HG02571 (cell line): ENCODE data around the gene C4orf46.
"Not testable (repeated sequence)": the region's sequence is repeated elsewhere in the genome, so short reads cannot be mapped to it uniquely, and the experiment has no call there.

Experiments used
- ATAC-seq: cut with Tn5 transposase; IDR thresholded peaks from one replicate; pipeline ENCODE4 v1.9.1; 2021; ENCODE audit warnings: mild to moderate bottlenecking, moderate library complexity; ENCODE audit not compliant: unreplicated experiment

C4orf46 gene

DNA sequence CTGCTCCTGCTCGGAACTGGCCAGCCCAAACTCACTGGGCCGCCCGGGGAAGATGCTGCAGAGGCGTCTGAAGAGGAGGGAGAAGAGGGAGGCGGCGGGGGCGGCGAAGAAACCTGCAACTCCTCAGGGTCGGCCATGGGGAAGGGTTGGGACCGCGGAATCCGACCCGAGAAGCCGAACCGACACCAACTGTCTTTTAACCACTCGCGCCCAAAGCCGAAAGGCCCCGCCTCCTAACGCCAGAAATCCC is at the start of gene C4orf46:
TSS of gene C4orf46 (minus strand) at position 223 of the 250 bp plus-strand sequence. CDS start at position 137, 86 bp downstream.
- no peak for ATAC-seq

DNA sequence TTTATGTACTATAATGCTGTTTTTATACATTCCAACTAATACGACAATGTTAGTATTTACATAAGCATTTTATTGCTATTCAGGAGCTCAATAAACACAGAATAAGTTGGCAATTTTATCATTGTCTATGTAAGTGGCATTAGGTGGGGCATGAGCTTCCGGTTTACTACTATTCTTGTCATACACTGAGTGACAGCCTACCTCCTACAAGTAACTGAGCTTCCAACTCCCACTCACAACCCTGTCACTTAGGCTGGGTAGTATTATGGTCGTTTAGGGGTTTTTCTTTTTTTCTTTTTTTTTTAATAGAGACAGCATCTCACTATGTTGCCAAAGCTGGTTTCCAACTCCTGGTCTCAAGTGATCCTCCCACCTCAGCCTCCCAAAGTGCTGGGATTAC is 44.1 kb upstream of the C4orf46 start:
- ATAC-seq: no peak

DNA sequence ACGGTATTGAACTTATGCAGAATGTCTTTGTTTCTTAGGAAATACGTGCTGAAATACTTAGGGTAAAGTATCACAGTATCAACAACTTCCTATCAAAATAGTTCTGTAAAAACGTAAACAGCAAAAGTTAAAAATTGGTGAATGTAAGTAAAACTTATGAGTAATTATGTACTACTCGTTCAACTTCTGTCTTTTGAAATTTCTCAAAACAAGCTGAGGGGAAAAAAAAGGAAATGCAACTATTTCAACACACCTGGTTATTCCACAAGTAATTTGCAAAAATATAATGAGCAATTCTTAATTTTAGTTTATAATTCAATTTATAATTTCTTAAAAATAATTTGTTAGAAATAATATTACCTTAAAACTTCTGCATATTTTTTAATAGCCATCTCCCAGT is 43.2 kb upstream of the C4orf46 start:
- ATAC-seq: no peak

DNA sequence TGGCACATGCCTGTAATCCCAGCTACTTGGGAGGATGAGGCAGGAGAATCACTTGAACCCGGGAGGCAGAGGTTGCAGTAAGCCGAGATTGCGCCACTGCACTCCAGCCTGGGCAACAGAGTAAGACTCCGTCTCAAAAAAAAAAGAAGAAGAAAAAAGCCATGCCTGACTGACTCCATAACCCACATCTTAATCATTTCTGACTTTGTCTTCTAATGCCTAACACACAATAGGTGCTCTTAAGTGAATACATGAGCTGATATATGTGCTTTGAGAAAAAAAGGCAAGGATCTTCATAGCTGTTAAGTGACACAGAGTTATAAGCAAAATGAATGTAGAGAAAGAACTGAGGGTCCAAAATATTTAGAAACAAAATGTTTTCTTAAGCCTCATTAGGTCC is 40.9 kb upstream of the C4orf46 start:
- ATAC-seq: not testable (repeated sequence)

DNA sequence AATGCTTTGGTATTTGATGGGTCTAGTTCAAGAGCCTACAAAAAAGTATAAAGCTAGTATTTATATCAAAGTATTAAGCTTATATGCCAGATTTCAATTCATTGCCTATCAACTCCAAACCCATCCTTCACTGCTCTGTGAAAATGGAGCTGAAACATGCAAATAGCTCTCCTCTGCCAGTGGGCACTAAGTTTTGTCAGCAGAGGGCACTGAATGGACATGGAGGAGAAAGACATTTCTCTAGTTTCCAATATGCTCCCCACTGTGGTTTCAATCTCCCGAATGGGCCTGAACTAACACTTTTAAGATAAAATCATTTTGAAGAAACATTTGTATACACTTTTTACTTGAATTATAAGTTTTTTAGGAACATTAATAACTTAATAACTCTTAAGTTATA is 39.1 kb upstream of the C4orf46 start:
- no peak for ATAC-seq

DNA sequence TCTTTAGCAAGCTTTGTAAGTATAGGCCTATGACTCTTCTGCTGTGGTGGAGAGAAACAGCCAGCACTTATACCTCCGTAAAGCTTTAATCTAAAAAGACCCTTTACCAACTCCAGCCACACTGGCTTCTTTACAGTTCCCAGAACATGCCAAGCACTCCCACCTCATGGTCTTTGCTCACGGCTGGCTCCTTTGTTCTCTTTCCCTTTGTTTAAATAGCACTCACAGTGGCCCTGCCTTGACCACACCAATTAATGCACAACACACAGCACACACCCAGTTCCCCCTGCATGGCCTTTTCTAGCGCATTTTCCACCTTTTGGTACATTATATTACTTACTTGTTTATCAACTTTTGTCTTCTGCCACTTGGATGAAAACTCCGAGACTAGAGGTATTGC is 32.6 kb upstream of the C4orf46 start:
- no peak for ATAC-seq

DNA sequence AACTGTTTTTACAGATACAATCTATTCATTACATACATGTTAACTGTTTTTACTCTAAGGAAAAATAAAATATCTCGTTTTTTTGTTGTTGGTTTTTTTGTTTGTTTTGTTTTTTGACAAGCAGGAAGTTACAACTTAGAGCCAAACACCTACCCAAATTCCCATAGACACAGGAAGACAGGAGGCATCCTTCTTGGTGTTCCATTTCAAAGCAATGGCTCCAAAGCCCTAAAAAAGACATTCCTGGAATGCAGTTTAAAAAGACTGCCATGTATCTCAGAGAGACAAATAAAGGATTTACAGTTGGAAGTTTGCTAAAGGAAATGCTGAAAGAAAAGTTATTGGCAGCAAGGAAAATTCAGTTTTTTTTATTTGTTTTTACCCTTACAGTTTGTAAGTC is 17.1 kb upstream of the C4orf46 start:
- no peak for ATAC-seq

DNA sequence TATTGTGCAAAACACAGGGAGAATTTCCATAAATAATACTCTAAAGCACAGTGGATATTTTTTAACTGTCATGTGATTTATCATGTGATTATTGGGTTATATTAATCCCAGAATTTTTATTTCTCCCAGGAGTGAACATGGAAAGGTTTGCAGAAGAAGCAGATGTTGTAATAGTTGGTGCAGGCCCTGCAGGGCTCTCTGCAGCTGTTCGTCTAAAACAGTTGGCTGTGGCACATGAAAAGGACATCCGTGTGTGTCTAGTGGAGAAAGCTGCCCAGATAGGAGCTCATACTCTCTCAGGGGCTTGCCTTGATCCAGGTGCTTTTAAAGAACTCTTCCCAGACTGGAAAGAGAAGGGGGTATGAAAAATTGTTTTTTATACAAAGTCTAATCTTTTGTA is 10.4 kb upstream of the C4orf46 start:
- ATAC-seq: no peak

DNA sequence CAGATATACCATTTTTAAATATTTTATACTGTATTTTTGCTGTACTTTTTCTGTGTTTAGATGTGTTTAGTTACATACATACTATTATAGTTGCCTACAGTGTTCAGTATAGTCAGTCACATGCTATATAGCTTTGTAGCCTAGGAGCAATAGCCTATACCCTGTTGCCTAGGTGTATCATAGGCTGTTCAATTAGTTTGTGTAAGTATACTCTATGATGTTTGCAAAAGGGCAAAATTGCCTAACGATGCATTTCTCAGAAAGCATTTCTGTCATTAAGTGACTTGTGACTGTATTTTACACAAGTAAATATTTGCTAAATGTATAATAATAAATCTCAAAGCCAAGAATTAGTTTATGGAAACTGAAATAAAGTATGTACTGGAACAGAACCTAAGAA is 9.9 kb upstream of the C4orf46 start:
- no peak for ATAC-seq

DNA sequence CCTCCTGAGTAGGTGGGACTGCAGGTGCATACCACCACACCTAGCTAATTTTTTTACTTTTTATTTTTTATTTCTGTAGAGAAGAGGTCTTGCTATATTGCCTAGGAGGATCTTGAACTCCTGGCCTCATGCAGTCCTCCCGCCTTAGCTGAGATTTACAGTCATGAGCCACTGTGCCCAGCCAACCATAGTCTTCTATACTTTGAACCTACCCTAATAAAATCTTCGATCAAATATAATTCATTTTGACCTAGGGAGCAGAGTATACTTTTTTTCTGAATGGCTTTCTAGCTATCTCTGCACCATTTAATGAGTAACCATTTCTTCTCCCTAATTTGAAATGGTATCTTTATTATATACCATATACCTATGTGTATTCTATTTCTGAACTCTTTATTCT is 7.1 kb upstream of the C4orf46 start:
- ATAC-seq: no peak

DNA sequence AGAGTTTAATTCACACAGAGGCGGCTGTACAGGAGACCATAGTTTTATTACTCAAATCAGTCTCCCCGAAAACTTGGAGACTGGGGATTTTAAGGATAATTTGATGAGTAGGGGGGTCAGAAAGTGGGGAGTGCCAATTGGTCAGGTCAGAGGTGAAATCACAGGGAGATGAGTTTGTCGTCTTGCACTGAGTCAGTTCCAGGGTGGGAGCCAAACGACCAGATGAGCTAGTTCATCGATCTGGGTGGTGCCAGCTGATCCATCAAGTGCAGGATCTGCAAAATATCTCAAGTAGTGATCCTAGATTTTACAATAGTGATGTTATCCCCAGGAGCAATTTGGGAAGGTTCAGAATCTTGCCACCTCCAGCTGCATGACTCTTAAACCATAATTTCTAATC is 4.4 kb upstream of the C4orf46 start:
- no peak for ATAC-seq

DNA sequence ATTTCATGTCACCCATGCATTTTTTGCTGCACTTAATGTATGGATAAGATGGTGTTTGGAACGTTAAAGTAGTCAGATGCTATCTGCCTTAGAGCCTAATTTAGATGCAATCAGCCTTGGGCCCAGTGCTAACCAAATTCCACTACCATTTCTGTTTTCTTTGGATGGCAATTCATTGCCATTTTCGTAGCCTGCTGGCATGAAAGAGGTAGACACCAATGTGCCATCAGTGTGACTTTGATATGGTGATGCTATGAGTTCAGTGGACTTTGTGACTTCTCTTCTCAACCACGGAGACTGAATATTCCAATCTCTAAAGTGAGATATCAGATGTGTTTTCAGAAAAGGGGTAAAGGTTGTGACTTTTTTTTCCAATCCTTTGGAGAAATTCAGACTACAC is 1.9 kb upstream of the C4orf46 start:
- no peak for ATAC-seq

DNA sequence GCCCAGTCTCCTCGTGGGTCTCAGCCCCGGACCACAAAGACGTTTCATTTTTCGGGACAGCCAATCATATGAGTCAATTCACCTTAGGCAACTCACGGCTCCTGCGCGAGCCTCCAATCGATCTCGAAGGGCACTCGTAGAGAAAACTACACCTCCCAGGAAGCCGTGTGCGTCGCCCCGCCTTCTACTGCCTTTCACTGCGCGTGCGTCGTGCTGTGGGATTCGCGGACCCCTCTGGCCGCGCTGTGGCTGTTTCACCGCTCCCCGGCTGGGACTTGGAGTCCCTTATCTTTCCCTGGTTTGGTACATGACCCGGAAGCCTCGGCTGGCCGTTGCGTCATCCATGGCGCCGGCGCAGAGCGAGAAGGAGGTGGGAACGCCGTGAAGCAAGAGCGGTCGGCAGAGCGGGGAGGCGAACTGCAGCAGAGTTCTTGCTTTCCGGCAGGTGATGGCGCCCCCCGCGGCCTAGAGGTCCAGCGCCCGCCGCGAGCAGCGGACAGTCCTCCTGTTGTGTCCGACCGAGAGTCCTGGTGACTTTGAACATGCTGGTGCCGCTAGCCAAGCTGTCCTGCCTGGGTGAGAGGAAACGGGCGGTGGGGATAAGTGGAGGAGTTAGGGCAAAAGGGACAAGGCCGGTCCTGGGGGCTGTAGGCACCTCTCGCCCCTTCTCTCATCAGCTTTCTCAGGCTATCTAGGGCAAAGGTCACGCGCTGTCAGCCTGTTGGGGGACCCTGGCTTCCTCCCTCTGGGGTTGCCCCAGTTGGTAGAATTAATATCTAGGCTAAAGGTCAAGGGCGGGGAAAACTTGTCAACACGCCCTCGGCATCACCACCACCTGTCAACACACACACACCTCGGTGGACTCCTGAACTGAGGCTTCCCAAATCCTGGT is 474 bp upstream of the C4orf46 start, which contains the start of gene ETFDH:
TSS of gene ETFDH (plus strand) at position 382 of the 892 bp plus-strand sequence. CDS start at position 543, 161 bp downstream.
- peak; percentile 86 for ATAC-seq

DNA sequence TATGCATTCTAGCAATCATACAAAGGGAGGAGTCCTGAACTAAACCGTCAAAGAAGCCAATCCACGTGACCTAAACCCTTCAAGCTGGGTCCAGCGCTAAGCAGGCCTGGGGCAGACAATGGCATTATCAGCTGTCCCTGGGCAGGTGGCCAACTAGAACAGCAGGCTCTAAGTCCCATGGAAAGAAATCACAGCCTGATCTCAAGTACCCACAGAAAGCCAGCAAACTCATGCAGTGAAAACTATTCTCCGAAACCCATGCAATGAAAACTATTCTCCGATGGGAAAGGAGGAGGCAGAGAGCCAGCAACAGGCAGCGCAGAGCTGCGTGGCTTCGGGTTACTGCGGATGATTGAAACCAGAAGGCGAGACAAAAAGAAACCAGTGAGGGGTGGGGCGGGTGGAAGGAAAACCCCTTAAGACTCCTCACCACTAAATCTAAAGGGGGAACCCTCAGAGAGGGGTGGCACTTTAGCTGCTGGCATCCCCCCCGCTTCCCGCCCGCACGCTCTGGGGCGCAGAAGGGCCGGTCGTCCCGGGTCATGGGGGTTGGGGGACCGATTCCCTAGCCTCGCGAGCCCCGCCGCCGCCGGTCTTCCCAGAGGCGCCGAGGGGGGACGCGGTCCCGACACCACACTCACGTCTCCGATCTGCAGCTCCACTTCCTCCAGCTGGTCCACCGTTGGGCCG is 567 bp downstream of the C4orf46 start:
- peak; percentile 27 for ATAC-seq

DNA sequence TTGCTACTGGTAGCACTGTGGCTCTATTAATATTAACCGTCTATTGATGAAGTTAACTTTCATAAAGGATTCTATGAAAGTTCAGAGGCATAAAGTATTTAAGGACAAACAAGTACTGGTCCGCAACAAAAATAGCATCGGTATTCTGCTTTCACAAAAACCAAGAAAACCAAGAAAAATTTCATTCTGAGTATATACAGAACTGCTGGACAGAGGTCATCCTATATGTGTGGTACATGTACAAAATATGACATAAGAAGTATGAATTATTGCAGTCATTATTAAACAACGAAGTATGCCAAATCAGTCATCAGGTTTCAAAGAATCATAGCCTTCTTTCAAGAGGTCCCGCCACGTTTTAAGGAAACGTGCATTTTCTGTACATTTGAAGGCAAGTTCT is 2.4 kb downstream of the C4orf46 start:
- ATAC-seq: no peak

DNA sequence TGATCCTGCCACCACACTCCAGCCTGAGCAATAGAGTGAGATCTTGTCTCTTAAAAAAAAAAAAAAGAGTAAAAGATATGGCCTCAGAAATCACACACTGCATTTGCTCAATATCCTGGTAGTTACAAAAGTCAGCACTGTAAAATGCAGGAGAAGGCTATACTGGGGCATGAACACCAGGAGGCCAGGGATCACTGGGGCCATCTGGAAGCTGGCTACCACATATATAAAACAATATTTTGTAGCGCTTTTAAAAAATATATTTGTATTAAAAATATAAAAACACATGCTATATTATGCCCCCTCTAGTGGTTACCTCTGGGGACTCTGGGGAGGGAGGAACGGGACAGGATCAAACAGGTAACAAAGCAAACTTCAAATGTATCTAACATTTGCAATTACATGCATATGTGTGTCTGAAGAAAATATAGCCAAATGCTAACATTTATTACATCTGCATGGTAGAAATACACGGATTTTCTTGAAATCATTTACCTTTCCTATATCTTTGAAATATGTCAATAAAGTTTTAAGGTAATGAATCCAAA is 4.0 kb downstream of the C4orf46 start:
- ATAC-seq: no peak

DNA sequence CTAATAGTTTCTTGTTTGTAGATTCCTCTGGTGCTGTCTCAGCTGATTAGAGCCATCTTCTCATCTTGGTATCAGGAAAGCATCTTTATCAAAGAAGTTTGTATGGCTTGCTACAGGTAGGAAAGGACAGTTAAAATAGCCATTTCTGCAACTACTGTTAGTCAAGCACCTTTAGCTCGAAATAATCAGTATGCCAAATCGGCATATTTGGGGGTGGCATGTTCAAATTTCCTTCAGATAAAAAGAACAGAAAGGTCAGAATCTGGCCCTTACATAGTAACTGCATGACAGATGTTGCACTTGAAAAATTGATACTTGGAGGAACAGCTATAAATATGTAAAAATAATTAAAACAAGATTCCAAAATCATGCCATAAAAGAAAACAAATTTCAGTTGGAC is 4.8 kb downstream of the C4orf46 start:
- no peak for ATAC-seq

DNA sequence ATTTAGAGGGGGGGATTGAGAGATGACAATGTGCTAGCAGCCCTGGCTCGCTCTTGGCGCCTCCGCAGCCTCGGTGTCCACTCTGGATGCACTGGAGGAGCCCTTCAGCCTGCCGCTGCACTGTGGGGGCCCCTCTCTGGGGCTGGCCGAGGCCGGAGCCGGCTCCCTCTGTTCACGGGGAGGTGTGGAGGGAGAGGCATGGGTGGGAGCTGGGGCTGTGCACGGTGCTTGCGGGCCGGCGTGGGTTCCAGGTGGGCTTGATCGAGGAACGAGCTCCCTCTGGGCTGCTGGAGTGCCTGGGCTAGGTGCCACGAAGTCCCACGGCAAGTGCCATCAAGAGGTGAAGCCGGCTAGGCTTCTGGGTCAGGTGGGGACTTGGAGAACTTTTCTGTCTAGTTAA is 6.9 kb downstream of the C4orf46 start:
- ATAC-seq: no peak

DNA sequence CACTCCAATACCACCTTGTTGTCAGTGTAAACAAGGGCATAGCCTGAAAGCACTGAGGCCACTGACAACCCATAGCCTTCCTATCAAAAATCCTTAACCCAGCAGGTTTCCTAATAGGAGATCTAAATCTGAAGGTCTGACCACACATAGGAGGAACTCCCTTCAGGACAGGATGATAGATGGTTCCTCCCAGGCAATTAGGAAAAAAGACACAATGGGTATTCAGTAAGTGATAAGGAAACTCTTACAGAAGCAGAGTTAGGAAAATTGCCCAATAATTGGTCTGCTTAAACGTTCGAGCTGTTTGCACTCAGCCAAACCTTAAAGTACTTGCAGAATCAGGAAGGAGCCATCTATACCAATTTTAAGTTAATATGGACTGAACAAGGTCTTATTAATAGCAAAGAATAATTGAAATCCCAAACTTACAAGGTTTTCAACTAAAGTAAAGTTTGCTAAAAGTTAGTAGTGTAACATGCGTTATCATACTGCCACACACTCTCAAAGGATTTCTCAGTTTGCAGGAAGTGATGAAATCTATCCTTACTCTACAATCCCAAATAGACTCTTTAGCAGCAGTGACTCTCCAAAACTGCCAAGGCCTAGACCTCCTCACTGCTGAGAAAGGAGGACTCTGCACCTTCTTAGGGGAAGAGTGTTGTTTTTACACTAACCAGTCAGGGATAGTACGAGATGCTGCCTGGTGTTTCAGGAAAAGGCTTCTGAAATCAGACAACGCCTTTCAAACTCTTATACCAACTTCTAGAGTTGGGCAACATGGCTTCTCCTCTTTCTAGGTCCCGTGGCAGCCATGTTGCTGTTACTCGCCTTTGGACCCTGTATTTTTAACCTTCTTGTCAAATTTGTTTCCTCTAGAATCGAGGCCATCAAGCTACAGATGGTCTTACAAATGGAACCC is 7.7 kb downstream of the C4orf46 start:
- ATAC-seq: not testable (repeated sequence)

DNA sequence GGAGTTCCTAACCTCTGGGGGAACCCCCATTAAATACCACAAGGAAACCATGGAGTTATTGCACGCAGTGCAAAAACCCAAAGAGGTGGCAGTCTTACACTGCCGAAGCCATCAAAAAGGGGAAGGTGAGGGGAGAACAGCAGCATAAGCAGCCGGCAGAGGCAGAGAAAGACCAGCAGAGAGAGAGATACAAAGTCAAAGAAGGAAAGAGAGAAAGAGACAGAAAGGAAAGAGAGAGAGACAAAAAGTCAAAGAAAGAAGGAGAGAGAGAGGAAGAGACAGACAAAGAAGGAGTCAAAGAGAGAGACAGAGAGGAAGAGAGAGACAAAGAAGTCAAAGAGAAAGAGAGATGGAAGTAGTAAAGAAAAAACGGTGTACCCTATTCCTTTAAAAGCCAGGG is 8.4 kb downstream of the C4orf46 start:
- not testable (repeated sequence) for ATAC-seq

DNA sequence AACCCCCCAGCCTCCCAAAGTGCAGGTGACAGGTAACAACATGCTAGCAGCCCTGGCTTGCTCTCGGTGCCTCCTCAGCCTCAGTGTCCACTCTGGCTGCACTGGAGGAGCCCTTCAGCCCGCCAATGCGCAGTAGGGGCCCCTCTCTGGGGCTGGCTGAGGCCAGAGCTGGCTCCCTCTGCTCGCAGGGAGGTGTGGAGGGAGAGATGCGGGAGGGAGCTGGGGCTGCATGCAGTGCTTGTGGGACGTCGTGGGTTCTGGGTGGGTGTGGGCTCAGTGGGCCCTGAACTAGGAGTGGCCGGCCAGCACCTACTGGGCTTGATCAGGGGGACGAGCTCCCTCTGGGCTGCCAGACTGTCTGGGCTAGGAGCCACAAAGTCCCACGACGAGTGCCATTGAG is 14.4 kb downstream of the C4orf46 start:
- ATAC-seq: no peak
